H9 (cell line): ENCODE data around the gene CEACAM6. TPM values are rescaled to one million over a fixed set of nuclear protein-coding genes. Genes with fewer than 3 reads are reported as not detected.

Experiments
- DNase-seq: peaks from one replicate; pipeline ENCODE4 v3.0.0-alpha.2; 2017
- H2AFZ ChIP-seq: one replicate; pipeline ENCODE4 v1.6.1; 2013; ENCODE audit warnings: mild to moderate bottlenecking, low read length, control low read depth, moderate library complexity
- H2AK5ac ChIP-seq: 2 replicates; pipeline ENCODE4 v1.6.1; 2013; ENCODE audit warnings: low read length, control low read depth, mixed read lengths; ENCODE audit not compliant: insufficient read length
- H2BK120ac ChIP-seq: one replicate; pipeline ENCODE4 v1.6.1; 2013; ENCODE audit warnings: low read depth, mild to moderate bottlenecking, low read length, control low read depth, inconsistent platforms; ENCODE audit not compliant: poor library complexity, severe bottlenecking
- H2BK12ac ChIP-seq: 2 replicates; pipeline ENCODE4 v1.6.1; 2013; ENCODE audit warnings: low read length, control low read depth, mixed read lengths, low read depth; ENCODE audit not compliant: insufficient read length
- H2BK15ac ChIP-seq: 2 replicates; pipeline ENCODE4 v1.6.1; 2013; ENCODE audit warnings: low read depth, low read length, control low read depth
- H2BK20ac ChIP-seq: one replicate; pipeline ENCODE4 v1.6.1; 2013; ENCODE audit warnings: low read depth, mild to moderate bottlenecking, low read length, control low read depth, inconsistent platforms; ENCODE audit not compliant: poor library complexity, severe bottlenecking
- H2BK5ac ChIP-seq: 2 replicates; pipeline ENCODE4 v1.6.1; 2013; ENCODE audit warnings: low read length, control low read depth, mixed read lengths; ENCODE audit not compliant: insufficient read length
- H3K14ac ChIP-seq: 2 replicates; pipeline ENCODE4 v1.6.1; 2013; ENCODE audit warnings: low read length, control low read depth; ENCODE audit not compliant: insufficient read depth
- H3K18ac ChIP-seq: 2 replicates; pipeline ENCODE4 v1.6.1; 2013; ENCODE audit warnings: low read depth, mild to moderate bottlenecking, mixed read lengths, low read length, control low read depth; ENCODE audit not compliant: insufficient read length
- H3K23ac ChIP-seq: 2 replicates; pipeline ENCODE4 v1.6.1; 2013; ENCODE audit warnings: low read length, control low read depth, mixed read lengths, low read depth; ENCODE audit not compliant: insufficient read length
- H3K23me2 ChIP-seq: 2 replicates; pipeline ENCODE4 v1.6.1; 2013; ENCODE audit warnings: low read depth, mild to moderate bottlenecking, mixed read lengths, low read length, control low read depth; ENCODE audit not compliant: insufficient read length, poor library complexity, severe bottlenecking
- H3K27ac ChIP-seq: 2 replicates; pipeline ENCODE4 v1.5.1; 2013; ENCODE audit warnings: low read length, control low read depth, mixed read lengths, low read depth; ENCODE audit not compliant: insufficient read length
- H3K27me3 ChIP-seq: 2 replicates; pipeline ENCODE4 v1.6.1; 2013; ENCODE audit warnings: low read length, control low read depth, inconsistent platforms; ENCODE audit not compliant: insufficient read depth
- H3K4ac ChIP-seq: 2 replicates; pipeline ENCODE4 v1.6.1; 2013; ENCODE audit warnings: low read depth, mild to moderate bottlenecking, control low read depth, inconsistent platforms, low read length, moderate library complexity
- H3K4me1 ChIP-seq: 2 replicates; pipeline ENCODE4 v1.6.1; 2013; ENCODE audit warnings: low read length, control low read depth, inconsistent platforms; ENCODE audit not compliant: insufficient read depth
- H3K4me2 ChIP-seq: 2 replicates; pipeline ENCODE4 v1.6.1; 2013; ENCODE audit warnings: low read length, control low read depth, mixed read lengths; ENCODE audit not compliant: insufficient read length, insufficient read depth
- H3K56ac ChIP-seq: 2 replicates; pipeline ENCODE4 v1.6.1; 2013; ENCODE audit warnings: low read depth, mild to moderate bottlenecking, mixed read lengths, low read length, control low read depth; ENCODE audit not compliant: insufficient read length
- H3K79me1 ChIP-seq: 2 replicates; pipeline ENCODE4 v1.6.1; 2013; ENCODE audit warnings: low read depth, mild to moderate bottlenecking, moderate library complexity, low read length, control low read depth, inconsistent platforms; ENCODE audit not compliant: insufficient read depth, poor library complexity, severe bottlenecking
- H3K79me2 ChIP-seq: 2 replicates; pipeline ENCODE4 v1.6.1; 2013; ENCODE audit warnings: low read length, control low read depth, inconsistent platforms; ENCODE audit not compliant: insufficient read depth
- H3K9ac ChIP-seq: 2 replicates; pipeline ENCODE4 v1.6.1; 2013; ENCODE audit warnings: low read length, control low read depth, mixed read lengths; ENCODE audit not compliant: insufficient read length; ENCODE audit errors: extremely low read depth
- H3K9me3 ChIP-seq: one replicate; pipeline ENCODE4 v1.6.1; 2013; ENCODE audit warnings: low read depth, low read length, inconsistent platforms; ENCODE audit not compliant: control insufficient read depth
- H3T11ph ChIP-seq: one replicate; pipeline ENCODE4 v1.6.1; 2013; ENCODE audit warnings: mild to moderate bottlenecking, low read length, control low read depth, inconsistent platforms
- H4K20me1 ChIP-seq: one replicate; pipeline ENCODE4 v1.6.1; 2013; ENCODE audit not compliant: control insufficient read depth, insufficient read length, insufficient read depth
- H4K5ac ChIP-seq: 2 replicates; pipeline ENCODE4 v1.6.1; 2013; ENCODE audit warnings: low read depth, mild to moderate bottlenecking, mixed read lengths, low read length, control low read depth; ENCODE audit not compliant: insufficient read length
- H4K8ac ChIP-seq: replicated peaks from 2 replicates; pipeline ENCODE4 v1.6.1; 2013; ENCODE audit warnings: low read length, control low read depth, mixed read lengths, low read depth; ENCODE audit not compliant: insufficient read length
- H4K91ac ChIP-seq: 2 replicates; pipeline ENCODE4 v1.6.1; 2013; ENCODE audit warnings: low read depth, mild to moderate bottlenecking, moderate library complexity, mixed read lengths, low read length, control low read depth; ENCODE audit not compliant: insufficient read length
- H3K27ac Mint-ChIP-seq, 3 experiments: 2 replicates in 2 of 3; 3 replicates in 1 of 3; pipeline ENCODE4 v1.8.0; 2020 to 2021; ENCODE audit warnings: mixed read lengths in 3 of 3, mild to moderate bottlenecking in 1 of 3, moderate library complexity in 1 of 3
- H3K27me3 Mint-ChIP-seq: 2 replicates; pipeline ENCODE4 v1.8.0; 2021; ENCODE audit warnings: low read depth, mild to moderate bottlenecking, moderate library complexity, mixed read lengths
- H3K36me3 Mint-ChIP-seq, 3 experiments: 2 replicates in 2 of 3; 3 replicates in 1 of 3; pipeline ENCODE4 v1.8.0; 2020 to 2021; ENCODE audit warnings: low read depth in 3 of 3, mixed read lengths in 3 of 3; ENCODE audit not compliant: insufficient read depth in 1 of 3
- H3K4me1 Mint-ChIP-seq, 2 experiments: 2 replicates each; pipeline ENCODE4 v1.8.0; 2020; ENCODE audit warnings: mixed read lengths in 2 of 2
- H3K4me3 Mint-ChIP-seq, 2 experiments: 2 replicates in 1 of 2; 3 replicates in 1 of 2; pipeline ENCODE4 v1.8.0; 2020 to 2021; ENCODE audit warnings: mild to moderate bottlenecking in 2 of 2, mixed read lengths in 2 of 2, moderate library complexity in 1 of 2
- H3K9me3 Mint-ChIP-seq, 2 experiments: 2 replicates in 1 of 2; 3 replicates in 1 of 2; pipeline ENCODE4 v1.8.0; 2020; ENCODE audit warnings: mild to moderate bottlenecking in 2 of 2, mixed read lengths in 2 of 2, moderate library complexity in 1 of 2
- CTCF ChIP-seq: fragments of 200-600 bp; sonication (generic); conservative IDR thresholded peaks from 3 replicates; pipeline ENCODE4 v1.8.0; 2021; ENCODE audit warnings: antibody characterized with exemption, mild to moderate bottlenecking
- WGBS: extraction: QIAGEN DNeasy Blood & Tissue Kit; methylation state at CpG from one replicate; pipeline ENCODE4 v1.1.7; 2013; ENCODE audit warnings: missing lambda C conversion rate, low lambda C conversion rate, mixed read lengths; ENCODE audit not compliant: insufficient read length; ENCODE audit errors: extremely low coverage; 5-methylcytosine and 5-hydroxymethylcytosine counted together
- total RNA-seq: library from RNA; stranded (reverse); gene quantifications from 2 replicates; pipeline ENCODE4 v1.2.1, GENCODE V29; 2021

Gene CEACAM6
- total RNA-seq, 1 experiment from 2014 or later: not detected

- Histone ChIP-seq H3K4ac (no peak overlapping the region), H3K9ac (no peak overlapping the region), H3T11ph (no peak overlapping the region), H4K91ac (no peak overlapping the region), H2BK15ac (no peak overlapping the region), H3K27me3 (no peaks in the 10 kb centered on the region), H3K23ac (no peak overlapping the region), H2BK120ac (no peak overlapping the region), H3K4me2 (no peak overlapping the region), H2BK20ac (no peak overlapping the region), H2BK12ac (no peak overlapping the region), H3K79me2 (no peaks in the 10 kb centered on the region), H2AFZ (no peak overlapping the region), H3K27ac (no peak overlapping the region), H2AK5ac (no peak overlapping the region), H3K9me3 (peaks cover 9% of the 10 kb centered on the region), H2BK5ac (no peak overlapping the region), H4K8ac (no peak overlapping the region), H3K23me2 (no peaks in the 10 kb centered on the region), H3K56ac (no peak overlapping the region), H3K18ac (no peak overlapping the region), H3K79me1 (no peaks in the 10 kb centered on the region), H4K5ac (no peak overlapping the region), H4K20me1 (peaks cover 4% of the 10 kb centered on the region), H3K14ac (no peak overlapping the region), H3K4me1 (no peaks in the 10 kb centered on the region)
- TF ChIP-seq CTCF: no peak
- H3K27me3 Mint-ChIP-seq: peaks cover 2% of the 10 kb centered on the region
- no peaks in the 10 kb centered on the region for H3K4me1 Mint-ChIP-seq
- H3K36me3 Mint-ChIP-seq: peaks cover 3 to 48% (median 11%) of the 10 kb centered on the region in 3 experiments; a peak in 5 of 7 replicates
- no peak overlapping the region for H3K27ac Mint-ChIP-seq
- DNase-seq: no peak
- H3K4me3 Mint-ChIP-seq: no peak overlapping the region
- WGBS: no CpG with 5 or more reads among the region's 8 CpGs
- peaks cover 89 to 100% of the 10 kb centered on the region in 2 experiments for H3K9me3 Mint-ChIP-seq
Measured at GRCh38 chr19:41709951-41710645, 45.2 kb upstream of the CEACAM6 start.
